Activated CD8-positive, alpha-beta memory T cell treated with anti-CD3 and anti-CD28 coated beads, Interleukin-2, amount 10 ng/mL, durations not matched to agents 7 days and 5 days (primary cell): ENCODE measurements around the gene RYR3. TPM values are rescaled to one million over a fixed set of nuclear protein-coding genes. Genes with fewer than 3 reads are reported as not detected.

ENCODE experiments used
- ATAC-seq: fragments of 150-1000 bp; cut with Tn5 transposase; one replicate; pipeline ENCODE4 v1.10.0; 2021; ENCODE audit warnings: moderate library complexity
- CTCF ChIA-PET: fragments of 350-600 bp; sonication (Branson Sonifier 250); formaldehyde crosslinking; loops from one replicate; lab custom pipeline; 2021; ENCODE audit warnings: antibody characterized with exemption; lab: Charles Lee
- DNase-seq: peaks from one replicate; pipeline ENCODE4 v3.0.0-alpha.2; 2020
- H3K27ac Mint-ChIP-seq: one replicate; pipeline ENCODE4 v1.8.0; 2021; ENCODE audit warnings: mild to moderate bottlenecking, mixed read lengths
- H3K27me3 Mint-ChIP-seq: one replicate; pipeline ENCODE4 v1.8.0; 2021; ENCODE audit warnings: mixed read lengths
- H3K36me3 Mint-ChIP-seq: one replicate; pipeline ENCODE4 v1.8.0; 2021; ENCODE audit warnings: mild to moderate bottlenecking, mixed read lengths
- H3K4me1 Mint-ChIP-seq: one replicate; pipeline ENCODE4 v1.8.0; 2021; ENCODE audit warnings: mixed read lengths
- H3K4me3 Mint-ChIP-seq: one replicate; pipeline ENCODE4 v1.8.0; 2021; ENCODE audit warnings: mild to moderate bottlenecking, moderate library complexity, mixed read lengths
- H3K9me3 Mint-ChIP-seq: one replicate; pipeline ENCODE4 v1.8.0; 2022; ENCODE audit warnings: low read depth, mixed read lengths
- total RNA-seq, 2 experiments: library from RNA; stranded (reverse); gene quantifications; one replicate each; pipeline ENCODE4 v1.2.3, GENCODE V29; 2021

RYR3 gene
- total RNA-seq, 2 experiments from 2014 or later, result not detected

DNA sequence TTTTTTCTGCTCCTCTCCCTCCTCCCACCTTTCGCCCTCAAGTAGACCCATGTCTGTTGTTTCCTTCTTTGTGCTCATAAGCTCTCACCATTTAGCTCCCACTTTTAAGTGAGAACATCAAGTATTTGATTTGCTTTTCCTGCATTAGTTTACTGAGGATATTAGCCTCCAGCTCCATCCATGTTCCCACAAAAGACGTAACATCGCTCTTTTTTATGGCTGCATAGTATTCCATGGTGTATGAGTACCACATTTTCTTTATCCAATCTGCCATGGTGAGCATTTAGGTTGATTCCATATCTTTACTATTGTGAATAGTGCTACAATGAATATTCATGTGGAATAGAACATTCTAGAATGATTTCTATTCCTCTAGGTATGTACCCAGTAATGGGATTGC is 178.6 kb downstream of the RYR3 start:
- H3K36me3 Mint-ChIP-seq, result no peaks in the 10 kb centered on the region
- no peak overlapping the region for H3K4me3 Mint-ChIP-seq
- H3K9me3 Mint-ChIP-seq, result peaks cover 6% of the 10 kb centered on the region
- ATAC-seq (no peak), DNase-seq (no peak)
- no peak overlapping the region for H3K27ac Mint-ChIP-seq
- CTCF ChIA-PET, result no interaction called here
- no peaks in the 10 kb centered on the region for H3K4me1 Mint-ChIP-seq
- H3K27me3 Mint-ChIP-seq, result no peaks in the 10 kb centered on the region

DNA sequence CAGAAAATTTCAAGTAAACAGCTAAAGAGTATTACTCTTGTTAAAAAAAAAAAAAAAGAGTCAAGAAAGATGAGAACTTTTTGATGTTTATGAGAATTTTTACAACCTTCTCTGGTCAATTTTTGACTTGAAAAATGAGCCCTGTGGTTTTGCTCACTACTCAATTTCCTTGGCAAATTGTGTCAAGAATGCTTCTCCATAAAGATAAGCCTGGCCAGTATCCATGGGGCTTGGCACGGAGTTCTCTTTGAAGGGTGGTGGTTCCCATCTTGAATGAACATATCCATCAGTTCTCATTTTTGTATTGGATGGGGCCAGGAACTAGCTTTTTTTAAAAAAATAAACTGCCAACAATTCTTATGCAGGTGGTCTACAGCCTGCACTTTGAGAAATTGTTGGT is 179.9 kb downstream of the RYR3 start:
- ATAC-seq, result no peak
- H3K9me3 Mint-ChIP-seq, result peaks cover 6% of the 10 kb centered on the region
- no peaks in the 10 kb centered on the region for H3K36me3 Mint-ChIP-seq
- CTCF ChIA-PET, result no interaction called here
- no peak for DNase-seq
- H3K4me3 Mint-ChIP-seq, result no peak overlapping the region
- no peaks in the 10 kb centered on the region for H3K27me3 Mint-ChIP-seq
- H3K4me1 Mint-ChIP-seq, result no peaks in the 10 kb centered on the region
- no peak overlapping the region for H3K27ac Mint-ChIP-seq

DNA sequence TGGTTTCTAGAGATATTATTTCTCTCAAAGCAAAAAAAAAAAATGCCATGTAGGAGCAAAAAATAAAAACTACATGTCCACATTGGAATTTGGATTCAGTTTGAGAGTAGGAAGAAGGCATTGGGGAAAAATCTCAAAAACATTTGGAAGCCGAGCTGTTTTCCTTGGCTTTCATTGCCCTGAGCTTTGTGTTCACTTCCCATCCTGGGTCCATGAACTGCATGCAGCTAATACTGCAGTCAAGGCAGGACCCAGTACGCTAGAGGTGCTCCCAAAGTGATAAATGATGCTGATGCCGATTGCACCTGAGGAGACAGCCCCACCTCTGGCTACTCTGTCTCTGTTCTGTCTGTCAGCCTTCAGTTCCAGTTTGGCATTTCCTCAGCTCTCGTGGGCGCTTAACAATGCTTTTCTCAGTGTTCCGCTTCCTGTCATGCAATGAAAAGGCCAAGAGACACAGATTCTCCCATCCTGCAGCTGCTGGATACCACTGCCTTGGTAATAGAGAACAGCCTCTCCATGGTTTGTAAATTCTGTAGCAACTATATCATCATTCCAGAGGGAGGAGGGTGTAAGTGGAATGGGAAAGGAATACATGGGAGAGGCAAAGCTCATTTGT is 181.8 kb downstream of the RYR3 start:
- Mint-ChIP-seq H3K27ac (no peak overlapping the region), H3K36me3 (no peaks in the 10 kb centered on the region), H3K4me3 (no peak overlapping the region), H3K4me1 (no peaks in the 10 kb centered on the region), H3K27me3 (no peaks in the 10 kb centered on the region), H3K9me3 (peaks cover 6% of the 10 kb centered on the region)
- DNase-seq, result no peak
- CTCF ChIA-PET, result no interaction called here
- ATAC-seq, result no peak

DNA sequence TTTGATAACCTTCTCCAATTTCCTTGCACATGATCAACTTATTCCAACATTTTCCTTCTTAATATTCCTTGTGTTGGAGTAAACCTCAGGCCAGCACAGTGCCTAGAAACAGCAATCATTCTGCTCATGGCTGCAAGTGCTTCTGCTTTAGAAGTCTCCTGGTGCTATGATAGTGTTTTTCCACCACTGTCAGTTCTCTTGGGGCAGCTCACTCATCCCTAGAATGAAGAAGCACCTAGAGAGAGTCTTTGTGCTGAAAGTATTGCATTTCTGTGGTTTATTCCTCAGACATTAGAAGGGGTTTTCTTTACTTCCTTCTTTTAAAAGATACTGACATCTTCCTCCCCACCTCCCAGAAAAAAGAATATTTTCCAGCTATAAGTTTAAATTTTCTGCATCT is 183.5 kb downstream of the RYR3 start:
- DNase-seq (no peak), ATAC-seq (no peak)
- peaks cover 1% of the 10 kb centered on the region for H3K9me3 Mint-ChIP-seq
- no peaks in the 10 kb centered on the region for H3K4me1 Mint-ChIP-seq
- no peaks in the 10 kb centered on the region for H3K27me3 Mint-ChIP-seq
- H3K4me3 Mint-ChIP-seq, result no peak overlapping the region
- no peak overlapping the region for H3K27ac Mint-ChIP-seq
- no peaks in the 10 kb centered on the region for H3K36me3 Mint-ChIP-seq
- CTCF ChIA-PET, result no interaction called here

DNA sequence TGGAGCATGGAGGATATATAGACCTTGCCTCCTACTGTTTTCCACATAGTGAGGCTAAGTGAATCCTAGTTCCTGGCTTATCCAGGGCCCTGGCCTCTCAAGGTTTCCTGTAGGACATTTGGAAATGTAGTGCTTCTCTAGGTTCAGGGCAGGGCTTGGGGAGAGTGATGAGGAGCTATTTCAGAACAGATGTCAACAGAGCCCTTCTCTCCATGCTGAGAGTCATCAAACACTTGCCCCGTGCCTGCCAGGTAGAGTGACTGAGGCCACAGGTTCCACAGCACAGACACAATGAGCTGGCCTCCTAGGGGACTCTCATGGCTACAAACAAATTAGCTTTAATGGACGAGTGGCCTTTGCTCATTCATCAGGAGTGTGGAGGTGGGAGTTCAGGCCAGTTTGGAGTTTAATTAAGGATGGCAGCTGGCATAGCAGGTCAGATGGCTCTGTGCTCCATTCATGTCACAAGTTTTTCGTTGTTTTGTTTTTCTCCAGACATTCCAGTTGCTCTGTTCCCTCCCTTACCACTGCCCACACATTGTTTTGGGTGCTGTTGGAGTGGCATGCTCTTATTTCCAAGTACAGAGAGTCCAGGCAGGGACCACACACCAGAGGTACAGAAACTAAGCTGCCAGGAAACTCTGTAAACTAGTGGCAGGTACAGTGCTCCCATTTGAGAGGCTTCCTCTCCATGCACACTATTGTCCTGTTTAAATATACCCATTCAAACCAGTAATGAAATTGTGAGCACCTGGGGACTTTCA is 189.8 kb downstream of the RYR3 start:
- no peaks in the 10 kb centered on the region for H3K4me1 Mint-ChIP-seq
- H3K4me3 Mint-ChIP-seq, result no peak overlapping the region
- no peaks in the 10 kb centered on the region for H3K27me3 Mint-ChIP-seq
- H3K27ac Mint-ChIP-seq, result no peak overlapping the region
- CTCF ChIA-PET, result no interaction called here
- no peak for DNase-seq
- ATAC-seq, result no peak
- no peaks in the 10 kb centered on the region for H3K9me3 Mint-ChIP-seq
- H3K36me3 Mint-ChIP-seq, result no peaks in the 10 kb centered on the region

DNA sequence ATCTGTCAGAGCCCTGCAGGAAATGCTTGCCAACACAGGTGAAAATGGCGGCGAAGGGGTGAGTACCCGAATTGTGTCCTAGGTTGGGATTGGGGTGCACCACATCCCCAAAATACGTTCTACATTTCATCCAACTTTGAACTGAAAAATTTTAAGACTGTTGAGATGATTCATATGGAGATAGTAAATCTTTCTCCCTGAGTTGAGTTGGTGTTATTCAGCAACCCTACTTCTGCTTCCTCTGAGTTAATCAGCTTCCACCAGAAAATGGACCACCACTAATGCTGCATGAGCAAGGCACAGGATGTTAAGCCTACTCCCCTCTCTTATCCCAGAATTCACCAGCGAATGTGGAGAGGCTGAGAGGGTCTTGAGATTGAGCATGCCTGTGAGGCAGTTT is 192.9 kb downstream of the RYR3 start:
- H3K4me3 Mint-ChIP-seq, result no peak overlapping the region
- ATAC-seq (no peak), DNase-seq (no peak)
- CTCF ChIA-PET, result no interaction called here
- H3K27ac Mint-ChIP-seq, result no peak overlapping the region
- H3K4me1 Mint-ChIP-seq, result no peaks in the 10 kb centered on the region
- no peaks in the 10 kb centered on the region for H3K27me3 Mint-ChIP-seq
- no peaks in the 10 kb centered on the region for H3K36me3 Mint-ChIP-seq
- no peaks in the 10 kb centered on the region for H3K9me3 Mint-ChIP-seq

DNA sequence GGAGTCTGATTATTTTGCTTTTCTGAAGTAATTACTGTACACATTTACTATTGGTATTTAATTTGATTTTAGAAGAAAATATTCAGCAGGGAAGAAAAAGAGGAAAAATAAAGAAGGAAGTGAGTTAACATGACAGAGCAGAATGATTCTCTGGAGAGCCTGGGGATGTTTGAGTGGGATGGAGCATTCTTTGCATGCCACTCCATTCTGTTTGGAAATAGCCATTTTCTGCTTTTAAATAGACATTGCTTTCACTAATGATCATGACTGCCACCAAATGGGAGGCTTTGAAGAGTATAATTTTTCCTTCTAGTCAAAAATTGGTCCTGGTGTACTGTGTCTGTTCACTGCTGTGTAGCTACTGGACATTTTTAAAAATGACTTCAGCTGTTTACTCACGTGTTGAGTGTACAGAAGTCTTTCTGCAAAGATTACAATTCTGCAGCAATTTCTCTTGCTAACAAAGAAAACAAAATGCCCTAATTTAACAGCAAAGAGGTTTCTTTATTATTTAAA is 196.1 kb downstream of the RYR3 start:
- Mint-ChIP-seq H3K27me3 (no peaks in the 10 kb centered on the region), H3K36me3 (no peaks in the 10 kb centered on the region), H3K4me1 (no peaks in the 10 kb centered on the region), H3K27ac (no peak overlapping the region), H3K4me3 (no peak overlapping the region), H3K9me3 (no peaks in the 10 kb centered on the region)
- no peak for DNase-seq
- no peak for ATAC-seq
- CTCF ChIA-PET, result no interaction called here

DNA sequence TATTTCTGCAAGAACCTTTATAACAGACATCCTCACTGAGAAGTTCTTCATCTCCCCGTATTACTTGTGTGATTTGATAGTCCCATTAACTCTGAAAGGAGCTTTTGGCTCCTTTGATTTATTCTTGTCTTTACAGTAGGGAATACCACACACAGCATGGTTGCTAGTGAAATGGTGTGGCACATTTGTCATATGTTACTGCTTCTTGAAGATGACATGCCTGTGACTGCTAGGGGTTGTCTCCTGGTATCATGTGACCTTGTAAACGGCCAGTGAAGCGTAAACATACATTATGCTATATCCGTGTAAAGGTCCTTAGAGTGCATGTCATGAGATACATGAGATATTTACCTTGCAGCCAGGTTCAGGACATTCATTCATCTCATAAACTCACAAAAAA is 197.9 kb downstream of the RYR3 start:
- H3K4me3 Mint-ChIP-seq, result no peak overlapping the region
- no peak for DNase-seq
- no peaks in the 10 kb centered on the region for H3K27me3 Mint-ChIP-seq
- H3K4me1 Mint-ChIP-seq, result no peaks in the 10 kb centered on the region
- CTCF ChIA-PET, result no interaction called here
- no peak overlapping the region for H3K27ac Mint-ChIP-seq
- H3K36me3 Mint-ChIP-seq, result no peaks in the 10 kb centered on the region
- H3K9me3 Mint-ChIP-seq, result no peaks in the 10 kb centered on the region
- no peak for ATAC-seq

DNA sequence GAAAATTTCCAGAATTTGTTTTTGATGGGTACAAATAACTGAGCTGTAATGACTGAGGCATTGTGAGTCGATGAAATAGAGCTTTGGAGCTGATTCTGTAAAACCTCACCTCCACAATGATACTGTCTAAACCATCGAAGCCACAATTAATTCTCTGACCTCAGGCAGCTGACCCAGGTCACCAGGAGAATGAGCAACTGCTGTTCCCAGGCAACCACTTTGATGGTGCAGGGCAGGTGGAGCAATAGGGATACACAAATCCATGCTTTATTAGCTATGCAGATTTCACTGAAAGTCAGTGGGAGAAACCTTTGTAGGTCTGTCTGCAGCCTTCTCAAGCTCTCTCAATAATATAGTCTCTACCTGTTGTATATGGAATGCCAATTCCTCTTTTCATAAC is 204.4 kb downstream of the RYR3 start:
- Mint-ChIP-seq H3K4me3 (no peak overlapping the region), H3K27me3 (no peaks in the 10 kb centered on the region), H3K36me3 (no peaks in the 10 kb centered on the region), H3K4me1 (no peaks in the 10 kb centered on the region), H3K27ac (no peak overlapping the region), H3K9me3 (peaks cover 4% of the 10 kb centered on the region)
- DNase-seq, result no peak
- ATAC-seq, result no peak
- CTCF ChIA-PET, result no interaction called here

DNA sequence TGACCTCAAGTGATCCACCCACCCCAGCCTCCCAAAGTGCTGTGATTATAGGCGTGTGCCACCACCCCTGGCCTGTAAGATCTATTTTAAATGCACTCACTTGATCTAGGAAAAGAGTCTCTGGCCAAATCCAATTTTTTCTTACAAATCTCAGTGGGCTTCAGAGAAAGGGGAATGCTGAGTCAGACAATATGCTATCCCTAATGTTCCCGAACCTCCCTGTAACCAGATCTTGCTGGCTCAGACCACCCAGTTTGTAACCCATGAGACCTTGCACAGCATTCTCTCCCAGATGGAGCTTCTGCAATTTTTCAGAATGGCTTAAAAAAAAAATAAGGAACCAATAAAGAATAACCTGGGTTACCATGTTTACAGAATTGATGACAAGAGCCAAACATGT is 205.8 kb downstream of the RYR3 start:
- ATAC-seq, result no peak
- no peaks in the 10 kb centered on the region for H3K36me3 Mint-ChIP-seq
- no peaks in the 10 kb centered on the region for H3K27me3 Mint-ChIP-seq
- H3K4me3 Mint-ChIP-seq, result no peak overlapping the region
- CTCF ChIA-PET, result no interaction called here
- no peak for DNase-seq
- H3K27ac Mint-ChIP-seq, result no peak overlapping the region
- H3K4me1 Mint-ChIP-seq, result no peaks in the 10 kb centered on the region
- peaks cover 4% of the 10 kb centered on the region for H3K9me3 Mint-ChIP-seq

DNA sequence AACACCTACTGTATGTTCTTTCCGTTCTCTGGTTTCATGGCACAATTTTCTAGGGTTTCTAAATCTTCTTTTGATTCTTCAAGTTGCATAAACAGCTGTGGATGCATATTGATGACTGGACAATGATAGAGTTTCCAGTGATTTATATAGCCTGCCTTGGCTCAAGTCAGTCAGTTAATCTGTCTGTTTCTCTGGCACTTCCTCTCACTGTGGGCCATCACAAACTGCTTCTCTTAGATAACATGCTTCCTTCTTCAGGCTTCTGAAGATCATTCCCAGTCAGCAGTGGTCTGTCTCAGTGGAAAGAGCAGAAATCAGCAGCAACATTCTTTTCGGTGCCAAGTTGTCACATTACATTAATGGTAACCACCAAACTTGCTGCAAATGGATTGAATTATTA is 207.2 kb downstream of the RYR3 start:
- H3K4me1 Mint-ChIP-seq, result no peaks in the 10 kb centered on the region
- DNase-seq (no peak), ATAC-seq (no peak)
- H3K9me3 Mint-ChIP-seq, result peaks cover 4% of the 10 kb centered on the region
- no peak overlapping the region for H3K4me3 Mint-ChIP-seq
- H3K27ac Mint-ChIP-seq, result no peak overlapping the region
- H3K36me3 Mint-ChIP-seq, result no peaks in the 10 kb centered on the region
- H3K27me3 Mint-ChIP-seq, result no peaks in the 10 kb centered on the region
- CTCF ChIA-PET, result no interaction called here

DNA sequence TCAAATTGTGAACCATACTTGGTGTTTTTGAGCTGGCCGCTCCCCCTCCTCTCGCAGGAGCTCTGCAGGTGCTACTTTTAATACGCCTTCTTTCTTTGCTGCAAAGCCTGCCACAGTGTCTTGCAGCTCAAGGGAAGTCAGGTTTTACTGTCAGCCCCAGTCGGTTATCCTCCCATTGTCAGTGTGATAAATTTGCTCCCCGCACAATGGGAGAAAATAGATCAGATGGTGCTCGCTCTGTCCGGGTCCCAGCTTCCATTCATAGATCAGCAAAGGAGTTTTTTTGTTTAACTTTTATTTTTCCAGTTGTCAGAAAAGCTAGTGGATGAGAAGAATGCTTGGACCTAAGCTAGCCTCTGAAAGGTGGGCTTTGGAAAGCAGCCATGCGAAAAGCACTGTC is 207.7 kb downstream of the RYR3 start:
- no peaks in the 10 kb centered on the region for H3K4me1 Mint-ChIP-seq
- H3K27me3 Mint-ChIP-seq, result no peaks in the 10 kb centered on the region
- H3K27ac Mint-ChIP-seq, result no peak overlapping the region
- no peaks in the 10 kb centered on the region for H3K36me3 Mint-ChIP-seq
- DNase-seq (no peak), ATAC-seq (no peak)
- CTCF ChIA-PET, result no interaction called here
- H3K9me3 Mint-ChIP-seq, result peaks cover 4% of the 10 kb centered on the region
- H3K4me3 Mint-ChIP-seq, result no peak overlapping the region

DNA sequence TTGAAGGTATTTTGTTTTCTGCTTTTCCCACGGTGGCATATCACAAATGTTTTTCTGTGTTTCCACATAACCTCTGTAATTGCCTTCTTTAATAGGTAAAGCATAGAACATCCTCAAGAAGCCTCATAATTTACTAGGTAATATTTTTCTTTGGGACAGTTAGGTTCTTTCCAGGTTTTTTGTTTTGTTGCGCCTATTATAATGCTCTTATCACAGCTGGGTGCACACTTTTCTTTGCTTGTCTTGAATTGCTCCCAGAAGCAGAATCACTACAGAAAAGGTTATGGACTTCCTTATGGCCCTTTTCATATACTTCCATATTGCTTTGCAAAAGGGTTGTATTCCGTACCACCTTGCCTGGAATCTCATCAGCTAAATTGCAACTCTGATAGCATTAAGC is 213.5 kb downstream of the RYR3 start:
- H3K27ac Mint-ChIP-seq, result no peak overlapping the region
- no peaks in the 10 kb centered on the region for H3K4me1 Mint-ChIP-seq
- H3K9me3 Mint-ChIP-seq, result peaks cover 6% of the 10 kb centered on the region
- no peaks in the 10 kb centered on the region for H3K36me3 Mint-ChIP-seq
- H3K4me3 Mint-ChIP-seq, result no peak overlapping the region
- no peaks in the 10 kb centered on the region for H3K27me3 Mint-ChIP-seq
- no peak for DNase-seq
- no peak for ATAC-seq
- CTCF ChIA-PET, result no interaction called here

DNA sequence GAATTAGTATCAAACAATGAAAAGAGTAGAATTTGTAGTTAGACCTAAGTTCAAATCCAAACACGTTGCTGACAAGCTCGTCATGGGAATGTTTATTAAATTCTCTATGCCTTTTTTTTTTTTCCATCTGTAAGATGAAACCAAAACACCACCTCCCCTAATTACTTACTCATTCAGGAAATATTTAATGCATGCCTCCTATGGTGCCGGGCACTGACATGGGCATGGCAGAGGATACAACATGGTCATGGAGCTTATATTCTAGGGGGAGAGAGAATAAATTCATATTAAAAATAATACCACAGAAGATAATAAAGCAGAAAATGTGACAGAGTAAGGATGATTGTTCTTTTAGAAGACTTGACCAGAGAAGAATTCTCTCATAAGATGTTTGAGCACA is 215.8 kb downstream of the RYR3 start:
- Mint-ChIP-seq H3K4me1 (no peaks in the 10 kb centered on the region), H3K4me3 (no peak overlapping the region), H3K36me3 (no peaks in the 10 kb centered on the region), H3K27ac (no peak overlapping the region), H3K27me3 (no peaks in the 10 kb centered on the region), H3K9me3 (peaks cover 1% of the 10 kb centered on the region)
- no peak for DNase-seq
- CTCF ChIA-PET, result no interaction called here
- ATAC-seq, result no peak
